T-helper 2 cell treated with Interferon-gamma antibody and Interleukin-4, amounts not matched to agents 5 μg/mL and 100 μg/mL, for 36 hours (primary cell): ENCODE results near the gene CHDH.

Experiments
- DNase-seq: peaks from one replicate; pipeline ENCODE4 v3.0.0; 2021; ENCODE audit warnings: low spot score
- H3K27ac Mint-ChIP-seq: one replicate; pipeline ENCODE4 v1.8.0; 2021; ENCODE audit warnings: mild to moderate bottlenecking, mixed read lengths
- H3K27me3 Mint-ChIP-seq: one replicate; pipeline ENCODE4 v1.8.0; 2021; ENCODE audit warnings: low read depth, mixed read lengths
- H3K36me3 Mint-ChIP-seq: one replicate; pipeline ENCODE4 v1.8.0; 2021; ENCODE audit warnings: low read depth, mixed read lengths
- H3K4me1 Mint-ChIP-seq: one replicate; pipeline ENCODE4 v1.8.0; 2021; ENCODE audit warnings: low read depth, mixed read lengths
- H3K4me3 Mint-ChIP-seq: one replicate; pipeline ENCODE4 v1.8.0; 2022; ENCODE audit warnings: mild to moderate bottlenecking, moderate library complexity, mixed read lengths
- H3K9me3 Mint-ChIP-seq: one replicate; pipeline ENCODE4 v1.8.0; 2021; ENCODE audit warnings: mixed read lengths

Gene CHDH

DNA sequence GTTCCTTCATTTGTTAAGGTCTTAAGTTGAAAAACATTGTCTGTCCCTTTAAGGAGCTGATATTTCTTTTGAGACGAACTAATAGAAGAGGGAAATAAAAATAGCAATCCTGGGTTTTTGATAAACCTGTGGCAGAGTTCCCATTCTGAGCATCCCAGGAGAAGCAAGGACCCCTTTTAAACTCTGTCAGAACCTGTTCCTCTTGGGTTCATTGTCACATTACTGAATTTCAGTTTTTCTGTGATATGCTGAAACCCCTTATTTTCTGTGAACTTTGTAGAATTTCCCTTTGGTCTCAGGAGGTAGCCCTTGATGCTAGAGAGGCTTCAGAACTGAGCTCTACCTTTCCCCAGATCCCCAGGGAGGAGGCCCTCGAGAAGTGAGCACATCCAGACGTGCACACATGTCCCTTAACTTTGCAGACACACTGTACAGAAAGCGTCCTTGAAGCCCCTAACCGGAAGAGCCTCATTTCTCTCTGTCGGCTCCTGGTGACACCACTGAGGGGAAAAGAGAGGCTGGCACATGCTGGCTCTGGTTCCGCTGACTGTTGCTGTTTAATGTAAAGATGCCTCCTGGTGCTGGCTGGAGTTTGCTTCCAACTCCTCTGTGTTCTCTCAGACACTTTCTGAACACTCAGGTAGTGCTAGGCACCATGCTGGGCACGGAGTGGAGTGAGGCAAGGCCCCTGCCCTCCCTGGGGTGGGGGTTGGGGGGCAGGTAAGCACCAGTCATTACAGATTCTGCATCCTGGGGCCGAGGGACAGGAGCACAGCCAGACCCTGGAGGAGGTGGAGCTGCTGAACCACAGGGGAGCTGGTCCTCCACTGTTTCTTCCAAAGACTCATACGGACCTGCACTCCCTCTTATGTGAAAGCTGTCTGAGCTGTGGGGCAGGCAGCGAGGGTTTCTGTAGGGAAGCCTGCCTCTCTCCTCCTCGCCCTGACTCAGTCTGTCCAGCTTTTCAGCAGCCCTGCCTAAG, 77.5 kb downstream of the CHDH start:
- DNase-seq, result no peak
- H3K9me3 Mint-ChIP-seq, result no peaks in the 10 kb centered on the region
- no peaks in the 10 kb centered on the region for H3K36me3 Mint-ChIP-seq
- H3K4me1 Mint-ChIP-seq, result peaks cover 11% of the 10 kb centered on the region
- H3K27ac Mint-ChIP-seq, result no peak overlapping the region
- H3K27me3 Mint-ChIP-seq, result peaks cover 26% of the 10 kb centered on the region
- H3K4me3 Mint-ChIP-seq, result no peak overlapping the region

DNA sequence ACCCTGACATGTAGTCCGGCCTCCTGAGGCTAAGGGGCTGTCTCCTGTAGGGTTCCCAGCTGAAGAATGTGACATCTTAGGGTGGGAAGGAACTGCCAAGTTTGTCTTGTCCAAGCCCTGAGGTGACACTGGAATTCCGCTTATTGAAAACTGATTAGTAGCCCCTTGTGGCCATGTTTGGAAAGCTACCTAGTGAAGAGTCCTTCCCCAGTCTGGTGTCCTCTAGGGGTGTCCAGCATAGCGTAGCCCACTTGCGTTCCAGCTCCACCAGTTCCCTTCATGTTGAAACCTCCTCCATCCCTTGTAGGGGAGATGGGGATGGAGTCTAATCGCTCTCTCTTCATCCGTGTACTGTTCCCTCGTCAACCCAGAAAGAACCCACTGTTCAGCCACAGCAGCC, 79.5 kb downstream of the CHDH start:
- Mint-ChIP-seq H3K4me1 (peaks cover 4% of the 10 kb centered on the region), H3K9me3 (no peaks in the 10 kb centered on the region), H3K4me3 (no peak overlapping the region), H3K27ac (no peak overlapping the region), H3K36me3 (no peaks in the 10 kb centered on the region), H3K27me3 (peaks cover 21% of the 10 kb centered on the region)
- no peak for DNase-seq

DNA sequence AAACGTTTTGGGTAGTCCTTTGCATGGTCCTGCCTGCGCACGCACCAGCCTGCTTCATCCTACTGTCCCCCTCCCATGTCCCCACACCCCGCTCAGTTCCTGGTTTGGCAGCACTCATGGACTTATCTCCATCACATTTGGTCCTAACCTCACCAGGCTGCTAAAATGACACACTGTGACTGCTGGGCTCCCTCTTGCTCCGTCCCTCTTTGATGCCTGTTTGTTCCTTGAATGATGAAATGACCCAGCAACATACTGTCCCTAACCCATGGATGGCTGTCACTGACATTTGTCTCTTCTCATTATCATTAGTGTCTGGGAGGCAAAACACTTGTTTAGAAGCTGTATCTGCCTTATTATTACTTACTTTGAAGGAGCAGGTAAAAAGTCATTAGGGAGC, 80.5 kb downstream of the CHDH start:
- Mint-ChIP-seq H3K4me1 (peaks cover 4% of the 10 kb centered on the region), H3K36me3 (no peaks in the 10 kb centered on the region), H3K4me3 (no peak overlapping the region), H3K27ac (no peak overlapping the region), H3K27me3 (peaks cover 14% of the 10 kb centered on the region), H3K9me3 (no peaks in the 10 kb centered on the region)
- no peak for DNase-seq

DNA sequence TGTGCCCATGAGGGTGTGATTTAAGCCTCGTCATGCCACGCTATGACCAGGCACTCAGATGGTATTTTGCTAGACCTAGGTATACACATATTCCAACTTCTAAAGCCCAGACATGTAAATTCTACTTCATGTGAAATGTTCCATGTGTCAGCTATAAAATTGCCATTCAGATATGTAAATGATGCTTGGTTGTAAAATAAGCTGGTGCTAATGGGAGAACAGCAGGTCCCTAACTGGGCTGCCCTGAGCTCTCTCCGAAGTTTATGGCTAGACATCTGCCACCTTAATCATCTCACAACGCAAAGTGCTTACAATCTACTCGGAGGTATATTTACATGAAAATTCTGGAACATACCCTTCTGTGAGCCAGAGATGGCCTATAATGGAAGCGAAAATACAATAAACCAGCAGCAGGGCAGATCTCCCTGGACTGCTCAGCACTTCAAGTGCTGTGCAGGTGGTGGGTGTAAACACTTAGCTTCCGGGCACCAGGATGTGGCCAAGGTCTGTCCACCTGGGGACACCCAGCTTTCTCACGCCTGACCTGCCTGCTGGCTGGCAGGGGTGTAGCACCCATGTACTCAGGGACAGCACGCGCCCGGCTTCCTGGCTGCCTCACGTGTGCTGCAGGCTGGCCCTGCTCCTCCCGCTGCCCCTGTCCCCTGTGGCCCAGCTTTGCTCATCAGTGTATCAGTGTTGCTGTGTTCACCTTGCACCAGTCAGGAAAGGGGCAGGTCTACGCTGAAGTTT, 82.0 kb downstream of the CHDH start:
- no peaks in the 10 kb centered on the region for H3K9me3 Mint-ChIP-seq
- no peak overlapping the region for H3K4me3 Mint-ChIP-seq
- H3K4me1 Mint-ChIP-seq, result peaks cover 3% of the 10 kb centered on the region
- H3K36me3 Mint-ChIP-seq, result no peaks in the 10 kb centered on the region
- DNase-seq, result no peak
- peaks cover 14% of the 10 kb centered on the region for H3K27me3 Mint-ChIP-seq
- no peak overlapping the region for H3K27ac Mint-ChIP-seq

DNA sequence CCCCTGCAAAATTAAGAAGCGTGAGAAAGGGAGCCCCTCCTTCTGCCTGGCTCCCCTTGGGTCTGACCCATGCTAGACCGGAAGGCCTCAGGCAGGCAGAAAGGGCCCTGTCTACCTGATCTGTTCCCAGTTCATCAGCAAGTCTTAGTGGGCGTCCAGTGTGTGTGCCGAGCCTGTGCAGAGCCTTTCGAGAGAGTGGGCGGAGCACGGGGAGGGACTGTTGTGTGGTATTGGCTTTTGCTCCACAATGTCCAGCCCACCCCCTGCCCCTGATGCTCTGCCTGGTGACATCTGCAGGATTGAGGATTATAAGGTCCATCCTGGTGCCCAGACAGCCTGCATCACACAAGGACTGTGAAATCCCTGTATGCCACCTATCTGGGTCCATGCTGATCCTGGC, 82.9 kb downstream of the CHDH start:
- Mint-ChIP-seq H3K4me1 (peaks cover 3% of the 10 kb centered on the region), H3K36me3 (no peaks in the 10 kb centered on the region), H3K27me3 (peaks cover 14% of the 10 kb centered on the region), H3K9me3 (no peaks in the 10 kb centered on the region), H3K27ac (no peak overlapping the region), H3K4me3 (no peak overlapping the region)
- DNase-seq, result no peak
